HG02763 (cell line): Measurements from ENCODE around the gene CWC27.

Source experiments
- ATAC-seq: cut with Tn5 transposase; IDR thresholded peaks from one replicate; pipeline ENCODE4 v1.9.1; 2021; ENCODE audit warnings: mild to moderate bottlenecking, moderate library complexity; ENCODE audit not compliant: unreplicated experiment

Gene CWC27

GRCh38 chr5:65026816-65027548 is 258.3 kb downstream of the CWC27 start:
- no peak for ATAC-seq

- no peak for ATAC-seq
Observed at GRCh38 chr5:65029178-65029577, 260.4 kb downstream of the CWC27 start.

- no peak for ATAC-seq
Observed at GRCh38 chr5:65030056-65030455, 261.3 kb downstream of the CWC27 start.

GRCh38 chr5:65032250-65032649 is 263.5 kb downstream of the CWC27 start:
- no peak for ATAC-seq

GRCh38 chr5:65034029-65034812 is 265.5 kb downstream of the CWC27 start:
- no peak for ATAC-seq

- ATAC-seq, result no peak
Observed at GRCh38 chr5:65034813-65035209, 266.1 kb downstream of the CWC27 start.

- ATAC-seq, result peak; percentile 87
Observed at GRCh38 chr5:65035211-65036206, 266.8 kb downstream of the CWC27 start.

GRCh38 chr5:65037831-65038815 is 269.4 kb downstream of the CWC27 start:
- no peak for ATAC-seq

- no peak for ATAC-seq
Observed at GRCh38 chr5:65041296-65042158, 272.8 kb downstream of the CWC27 start.

- peak; percentile 56 for ATAC-seq
Observed at GRCh38 chr5:65043843-65044359, 275.2 kb downstream of the CWC27 start.

GRCh38 chr5:65047225-65047624 is 278.5 kb downstream of the CWC27 start:
- no peak for ATAC-seq

GRCh38 chr5:65047948-65048690 is 279.4 kb downstream of the CWC27 start:
- ATAC-seq, result no peak

- ATAC-seq, result no peak
Observed at GRCh38 chr5:65050140-65050539, 281.4 kb downstream of the CWC27 start.

- ATAC-seq, result no peak
Observed at GRCh38 chr5:65050826-65051498, 282.2 kb downstream of the CWC27 start.

- no peak for ATAC-seq
Observed at GRCh38 chr5:65055938-65056337, 287.2 kb downstream of the CWC27 start.

GRCh38 chr5:65059681-65060598 is 291.2 kb downstream of the CWC27 start:
- ATAC-seq, result no peak
